K562 (cell line): ENCODE measurements around the gene CAPZB. TPM values are rescaled to one million over a fixed set of nuclear protein-coding genes. Genes with fewer than 3 reads are reported as not detected.

Experiments
- ATF7 ChIP-seq: fragments of 450-650 bp; IDR thresholded peaks from 2 replicates; pipeline ENCODE4 v1.7.1; 2014; ENCODE audit warnings: mild to moderate bottlenecking, moderate library complexity
- DACH1 ChIP-seq: fragments of 450-650 bp; IDR thresholded peaks from 2 replicates; pipeline ENCODE4 v1.6.1; 2018; ENCODE audit not compliant: partially characterized antibody
- EZH2 ChIP-seq: IDR thresholded peaks from 2 replicates; pipeline ENCODE4 v1.6.1; 2012; ENCODE audit warnings: low read depth, mild to moderate bottlenecking, inconsistent platforms, low read length, borderline replicate concordance
- JUN ChIP-seq, 2 experiments: sonication (generic) in 1 of 2; formaldehyde crosslinking in 1 of 2; IDR thresholded peaks; 2 replicates each; pipeline versions ENCODE4 v1.6.1 to v1.8.0; 2012 to 2022; ENCODE audit warnings: borderline replicate concordance in 2 of 2, mild to moderate bottlenecking in 2 of 2, improper control_type of control experiment in 1 of 2, low read depth in 1 of 2, low read length in 1 of 2, missing genetic modification reagents in 1 of 2
- SPI1 ChIP-seq: IDR thresholded peaks from 2 replicates; pipeline ENCODE4 v1.6.1; 2011; ENCODE audit warnings: low read depth, low read length, control low read depth, borderline replicate concordance
- THRAP3 ChIP-seq: fragments of 450-650 bp; IDR thresholded peaks from 2 replicates; pipeline ENCODE4 v1.6.1; 2016; ENCODE audit warnings: mild to moderate bottlenecking, inconsistent platforms, borderline replicate concordance
- polyA plus RNA-seq, 8 experiments: library from polyadenylated mRNA; depleted of rRNA in 4 of 8; stranded (reverse) in 5 of 8; unstranded in 3 of 8; fragments of >200 nt; fragmentation: Nextera tagmentation in 2 of 8; fragmentation: Illumina TruSeq in 1 of 8; extraction: Ambion mirVana in 2 of 8; extraction: Trizol in 1 of 8; gene quantifications; 2 replicates each; pipeline versions ENCODE4 v1.2.1 to v1.2.3, GENCODE V29; 2011 to 2014; ENCODE audit warnings: inconsistent platforms in 1 of 8, missing spikeins in 1 of 8
- total RNA-seq, 7 experiments: library from RNA; depleted of rRNA in 6 of 7; stranded (reverse); fragments of >200 nt in 6 of 7; fragmentation: Illumina TruSeq in 2 of 7; extraction: Trizol in 2 of 7; gene quantifications; 2 replicates each; pipeline versions ENCODE4 v1.2.1 to v1.2.3, GENCODE V29; 2011 to 2021; ENCODE audit warnings: low replicate concordance in 1 of 7
- TF ChIP-seq, protein P1 (sequence below): sonication (generic); formaldehyde crosslinking; IDR thresholded peaks from 2 replicates; pipeline ENCODE4 v1.8.1; 2023; ENCODE audit warnings: mild to moderate bottlenecking, missing genetic modification reagents
- TF ChIP-seq, protein P2 (sequence below): fragments of 450-650 bp; IDR thresholded peaks from 2 replicates; pipeline ENCODE4 v1.6.1; 2014; ENCODE audit warnings: low read depth, mild to moderate bottlenecking, moderate library complexity, borderline replicate concordance

Gene CAPZB
- total and polyA plus RNA-seq, 9 of the 15 experiments (the other 6 are each of a cell fraction or from before 2014, with no cell fraction given) = 57.6 to 297 (median 125) TPM

DNA sequence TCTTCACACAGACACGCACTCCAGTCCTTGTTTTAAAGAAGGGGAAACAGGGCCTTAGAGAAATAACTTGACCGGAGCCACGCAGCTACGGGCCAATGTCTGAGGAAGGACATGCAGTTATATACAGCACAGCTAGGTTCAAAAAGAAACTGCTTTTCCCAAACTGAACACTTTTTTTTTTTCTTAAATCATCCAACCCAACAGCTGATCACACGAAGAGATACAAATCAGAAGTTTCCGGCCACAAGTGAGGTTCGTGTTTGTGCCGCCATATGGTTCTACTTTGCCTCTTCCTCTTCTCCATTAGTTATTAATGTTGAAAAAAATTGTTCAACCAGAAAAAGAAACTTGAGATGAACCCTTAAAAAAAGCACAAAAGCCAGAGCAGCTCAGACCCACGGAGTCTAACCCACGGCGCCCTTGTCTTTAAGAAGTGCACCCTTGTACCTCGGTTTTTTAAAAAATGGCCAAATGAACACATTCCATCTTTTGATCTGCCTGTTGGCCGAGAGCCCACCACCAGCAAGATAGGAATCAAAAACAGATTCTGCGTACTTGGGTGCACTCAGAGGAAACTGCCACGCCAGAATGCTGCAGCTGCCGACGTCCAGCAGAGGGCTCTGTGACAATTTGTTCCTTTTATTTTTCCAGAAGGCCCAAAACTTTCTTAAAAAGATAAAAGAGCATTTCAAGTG is 94.3 kb downstream of the CAPZB start (continued):
- TF ChIP-seq, protein P1, sequence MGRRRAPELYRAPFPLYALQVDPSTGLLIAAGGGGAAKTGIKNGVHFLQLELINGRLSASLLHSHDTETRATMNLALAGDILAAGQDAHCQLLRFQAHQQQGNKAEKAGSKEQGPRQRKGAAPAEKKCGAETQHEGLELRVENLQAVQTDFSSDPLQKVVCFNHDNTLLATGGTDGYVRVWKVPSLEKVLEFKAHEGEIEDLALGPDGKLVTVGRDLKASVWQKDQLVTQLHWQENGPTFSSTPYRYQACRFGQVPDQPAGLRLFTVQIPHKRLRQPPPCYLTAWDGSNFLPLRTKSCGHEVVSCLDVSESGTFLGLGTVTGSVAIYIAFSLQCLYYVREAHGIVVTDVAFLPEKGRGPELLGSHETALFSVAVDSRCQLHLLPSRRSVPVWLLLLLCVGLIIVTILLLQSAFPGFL (CRISPR knock-in tag) = 0 out of 2 replicates have a peak, but pooled peaks have one; percentile 19
- TF ChIP-seq ATF7 = 0 out of 2 replicates have a peak, but pooled peaks have one; percentile 40
- TF ChIP-seq THRAP3 = no peak
- peak; percentile 96 for TF ChIP-seq DACH1
- TF ChIP-seq, protein P2, sequence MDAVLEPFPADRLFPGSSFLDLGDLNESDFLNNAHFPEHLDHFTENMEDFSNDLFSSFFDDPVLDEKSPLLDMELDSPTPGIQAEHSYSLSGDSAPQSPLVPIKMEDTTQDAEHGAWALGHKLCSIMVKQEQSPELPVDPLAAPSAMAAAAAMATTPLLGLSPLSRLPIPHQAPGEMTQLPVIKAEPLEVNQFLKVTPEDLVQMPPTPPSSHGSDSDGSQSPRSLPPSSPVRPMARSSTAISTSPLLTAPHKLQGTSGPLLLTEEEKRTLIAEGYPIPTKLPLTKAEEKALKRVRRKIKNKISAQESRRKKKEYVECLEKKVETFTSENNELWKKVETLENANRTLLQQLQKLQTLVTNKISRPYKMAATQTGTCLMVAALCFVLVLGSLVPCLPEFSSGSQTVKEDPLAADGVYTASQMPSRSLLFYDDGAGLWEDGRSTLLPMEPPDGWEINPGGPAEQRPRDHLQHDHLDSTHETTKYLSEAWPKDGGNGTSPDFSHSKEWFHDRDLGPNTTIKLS = no peak
- no peak for TF ChIP-seq EZH2
- TF ChIP-seq JUN (IDR thresholded peaks at IDR 0.05; ENCODE audit: borderline replicate concordance, low read depth, low read length) = no peak
- no peak for TF ChIP-seq JUN (CRISPR knock-in tag; IDR thresholded peaks at IDR 0.05; ENCODE audit: borderline replicate concordance)
- peak; percentile 50; the same call in 1 of the 2 replicates for TF ChIP-seq SPI1
